ENCODE results near the gene IRF2BP2.
"Not testable (repeated sequence)": the region's sequence is repeated elsewhere in the genome, so short reads cannot be mapped to it uniquely, and the experiment has no call there.

IRF2BP2 gene

GRCh38 chr1:234600418-234601281 is 9.3 kb downstream of the IRF2BP2 start:
- no peak for DNase-seq (ENCODE audit: low read depth)

DNA sequence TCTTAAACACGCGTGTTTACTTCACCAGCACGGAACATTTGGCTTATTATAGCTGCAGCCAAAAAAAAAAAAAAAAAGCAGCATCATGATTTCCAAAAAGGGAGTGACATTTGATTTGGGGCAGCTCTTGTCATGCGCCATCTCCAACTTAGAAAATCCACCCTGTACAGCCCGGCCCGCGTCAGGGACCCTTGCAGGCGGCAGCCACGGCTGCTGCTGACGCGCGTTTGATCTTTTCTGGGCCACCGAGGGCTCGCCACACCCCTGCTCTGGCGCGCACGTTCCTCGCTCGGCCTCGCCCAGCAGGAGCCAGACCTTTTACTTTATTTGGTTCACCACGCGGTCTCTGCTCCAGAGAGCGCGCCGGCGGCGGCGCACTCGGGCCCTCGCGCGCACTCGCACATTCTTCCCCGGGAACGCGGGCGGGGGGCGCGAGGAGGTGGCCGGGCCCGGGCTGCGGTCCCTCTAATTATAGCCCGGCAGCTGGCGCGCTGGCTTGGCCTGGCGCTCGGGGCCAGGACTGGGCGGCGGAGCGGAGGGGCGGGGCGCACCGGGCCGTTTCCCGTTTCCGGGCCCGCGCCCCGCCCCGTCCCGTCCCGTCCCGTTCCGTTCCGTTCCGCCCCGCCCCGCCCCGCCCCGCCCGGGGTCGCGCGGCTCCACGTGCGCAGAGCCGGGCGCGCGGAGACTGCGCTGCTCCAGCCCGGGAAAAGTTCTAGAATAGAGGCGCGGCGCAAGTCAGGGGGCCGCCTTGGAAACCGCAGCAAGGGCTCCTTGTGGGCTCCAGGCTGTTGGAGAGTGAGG is 10.2 kb downstream of the IRF2BP2 start:
- DNase-seq (ENCODE audit: low read depth) = no peak

- no peak for DNase-seq (ENCODE audit: low read depth)
Observed at GRCh38 chr1:234598974-234599616, 10.9 kb downstream of the IRF2BP2 start.

DNA sequence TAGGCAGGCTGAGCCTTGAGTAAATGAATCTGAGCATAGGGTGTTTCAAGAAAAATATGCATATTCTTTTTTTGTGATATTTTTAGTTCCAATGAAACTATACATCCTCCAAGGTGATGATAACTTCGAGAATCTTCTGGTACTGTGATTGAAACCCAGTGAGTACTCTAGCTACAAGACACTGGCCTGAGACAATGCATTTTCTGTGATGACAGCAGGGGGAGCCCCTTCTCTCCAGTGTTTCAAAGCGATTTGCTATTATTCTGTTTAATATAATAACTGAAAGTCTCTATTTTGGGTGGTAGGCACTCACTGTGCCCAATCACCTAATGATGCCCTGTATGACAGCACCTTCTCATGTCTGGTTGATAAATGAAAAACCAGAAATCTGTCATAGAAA is 12.1 kb downstream of the IRF2BP2 start:
- DNase-seq (ENCODE audit: low read depth) = no peak

DNA sequence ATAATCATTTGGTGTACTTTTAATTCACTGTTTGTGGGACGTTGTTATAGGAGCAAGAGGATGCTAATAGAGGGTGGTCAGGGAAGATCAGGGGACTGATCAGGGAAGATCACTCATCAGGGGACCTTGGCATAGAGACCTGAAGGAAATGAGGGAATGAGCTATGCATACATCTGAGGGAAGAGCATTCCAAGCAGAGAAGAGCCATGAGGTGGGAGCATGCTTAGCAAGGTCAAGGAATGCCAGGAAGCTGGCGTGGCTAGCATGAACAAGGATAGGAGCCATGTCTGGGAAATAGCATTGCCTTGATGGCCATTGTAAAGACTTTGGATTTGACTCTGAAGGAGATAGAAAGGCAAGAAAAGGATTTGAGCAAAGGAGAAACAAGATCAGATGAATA is 14.1 kb downstream of the IRF2BP2 start:
- DNase-seq (ENCODE audit: low read depth) = no peak

- DNase-seq (ENCODE audit: low read depth) = not testable (repeated sequence)
Observed at GRCh38 chr1:234594575-234594974, 15.4 kb downstream of the IRF2BP2 start.

DNA sequence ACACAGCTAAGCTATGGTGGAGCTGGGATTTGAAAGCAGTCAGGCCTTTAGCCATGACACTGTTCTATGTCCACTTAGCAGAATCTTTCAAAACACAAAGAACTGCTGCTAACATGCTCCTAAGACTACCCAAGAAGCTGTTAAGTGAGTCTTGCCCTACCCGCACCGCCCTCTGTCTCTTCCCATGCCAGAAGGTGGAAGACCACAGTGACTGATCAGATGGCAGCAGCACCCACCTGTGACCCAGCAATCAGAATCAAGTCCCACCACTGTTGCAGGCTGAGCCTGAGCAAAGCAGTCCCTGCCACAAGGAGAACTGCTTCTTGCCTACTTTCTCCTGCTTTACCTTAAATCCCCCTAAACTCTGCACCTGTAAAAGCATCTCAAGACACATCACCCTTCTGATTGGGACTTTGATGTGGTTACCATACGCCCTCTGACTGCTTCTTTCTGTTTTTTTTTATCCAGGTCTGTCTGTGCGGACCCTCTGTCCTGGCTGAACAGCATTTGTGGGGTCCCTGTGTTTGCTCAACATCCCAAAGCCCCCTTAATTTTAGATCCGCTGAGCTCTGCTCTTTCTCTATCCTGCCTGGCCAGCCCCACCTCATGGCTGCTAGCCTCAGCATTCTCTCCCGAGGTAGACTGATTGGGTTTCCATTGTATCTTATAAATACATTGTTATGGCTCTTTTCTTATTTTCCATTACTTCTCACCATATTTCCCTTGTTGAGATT is 16.0 kb downstream of the IRF2BP2 start:
- DNase-seq (ENCODE audit: low read depth) = no peak

DNA sequence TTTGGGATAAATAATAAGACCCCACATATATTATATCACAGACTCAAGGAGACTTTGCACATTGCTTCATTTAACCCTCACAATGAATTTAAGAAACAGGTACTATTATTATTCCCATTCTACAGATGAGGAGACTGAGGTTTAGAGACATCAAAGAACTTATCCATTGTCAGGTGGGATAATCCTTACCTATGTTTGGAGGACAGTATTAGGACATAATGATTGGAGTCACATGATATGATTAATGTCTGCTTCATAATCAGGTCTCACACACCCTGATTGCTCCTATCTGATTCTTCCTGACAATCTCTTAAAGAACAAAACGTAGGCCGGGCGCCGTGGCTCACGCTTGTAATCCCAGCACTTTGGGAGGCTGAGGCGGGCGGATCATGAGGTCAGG is 16.9 kb downstream of the IRF2BP2 start:
- DNase-seq (ENCODE audit: low read depth) = no peak

- no peak for DNase-seq (ENCODE audit: low read depth)
Observed at GRCh38 chr1:234592240-234592639, 17.7 kb downstream of the IRF2BP2 start.

DNA sequence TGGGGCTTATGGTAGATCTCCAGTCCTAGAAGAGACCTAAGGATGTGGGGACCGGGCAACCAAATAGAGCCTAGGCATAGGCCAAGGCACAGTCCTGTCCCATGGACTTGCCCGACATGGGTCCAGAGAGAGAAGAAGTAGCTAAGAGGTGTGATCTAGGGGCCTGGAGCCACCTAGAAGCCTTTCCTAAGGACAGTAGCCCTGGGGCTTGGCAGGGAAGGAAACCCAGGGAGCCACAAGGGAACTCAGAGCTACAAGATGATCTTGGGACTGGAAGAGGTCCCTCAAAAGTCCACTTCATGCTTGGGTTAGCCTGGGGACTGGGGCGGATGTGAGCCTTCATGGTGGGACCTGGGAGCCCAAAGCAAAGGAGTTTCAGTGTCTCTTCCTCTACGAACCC is 18.8 kb downstream of the IRF2BP2 start:
- no peak for DNase-seq (ENCODE audit: low read depth)

- no peak for DNase-seq (ENCODE audit: low read depth)
Observed at GRCh38 chr1:234589854-234590620, 19.9 kb downstream of the IRF2BP2 start.

DNA sequence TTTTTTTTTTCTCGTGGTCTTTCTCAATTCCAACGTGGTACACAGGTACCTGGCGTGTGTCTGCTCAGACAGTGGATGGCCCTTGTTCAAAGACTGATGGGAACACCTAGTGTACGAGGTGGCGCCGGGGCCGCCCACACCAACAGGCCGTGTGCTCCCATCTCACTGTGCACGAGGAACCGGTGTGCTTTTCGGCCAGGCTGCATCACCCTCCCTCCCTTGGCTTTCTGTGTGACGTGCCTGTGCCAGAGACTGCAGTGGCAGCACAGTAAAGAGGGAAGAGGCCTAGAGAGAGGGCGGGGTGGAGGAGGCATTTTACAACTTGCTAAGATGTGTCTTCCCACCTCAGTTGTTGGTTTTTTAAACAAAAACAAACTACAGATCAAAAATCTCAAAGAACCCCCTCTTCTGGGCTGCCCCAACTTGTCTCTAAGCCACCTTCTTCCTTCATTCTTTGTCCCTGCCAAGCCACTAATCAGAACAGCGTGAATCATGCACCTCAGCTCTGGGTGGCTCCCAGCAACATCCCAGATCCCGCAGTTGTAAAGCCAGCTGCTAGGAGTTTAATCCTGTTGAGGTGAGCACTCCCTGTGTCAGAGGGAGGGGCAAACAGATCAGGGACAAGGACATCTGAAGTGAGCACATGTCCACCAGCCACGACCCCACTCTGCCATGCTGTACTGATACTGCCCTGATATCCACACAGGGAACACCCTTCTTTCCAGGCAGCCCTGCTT is 20.7 kb downstream of the IRF2BP2 start:
- no peak for DNase-seq (ENCODE audit: low read depth)

GRCh38 chr1:234588386-234588785 is 21.6 kb downstream of the IRF2BP2 start:
- DNase-seq (ENCODE audit: low read depth) = no peak

DNA sequence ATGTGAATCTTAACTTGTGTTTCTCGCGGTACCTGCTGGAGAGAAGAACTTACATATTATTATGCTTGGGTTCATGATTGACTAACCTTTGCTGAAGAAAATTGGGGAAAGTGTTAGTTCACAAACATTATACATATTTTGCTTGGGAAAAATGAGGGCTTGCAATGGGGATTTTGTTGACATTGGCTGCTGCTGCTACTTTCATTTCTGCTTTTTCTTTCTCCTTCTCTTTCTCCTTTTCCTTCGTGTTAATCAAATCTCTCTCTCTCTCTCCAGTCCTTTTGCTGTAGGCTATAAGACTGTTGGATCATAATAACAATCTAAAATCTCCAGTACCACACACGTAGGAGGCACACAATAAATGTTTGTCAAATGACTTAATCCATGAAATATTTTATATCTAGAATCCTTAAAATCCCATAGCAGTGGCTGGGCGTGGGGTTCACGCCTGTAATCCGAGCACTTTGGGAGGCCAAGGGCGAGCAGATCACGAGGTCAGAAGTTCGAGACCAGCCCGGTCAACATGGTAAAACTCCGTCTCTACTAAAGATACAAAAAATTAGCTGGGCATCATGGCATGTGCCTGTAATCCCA is 23.0 kb downstream of the IRF2BP2 start:
- DNase-seq (ENCODE audit: low read depth) = no peak

DNA sequence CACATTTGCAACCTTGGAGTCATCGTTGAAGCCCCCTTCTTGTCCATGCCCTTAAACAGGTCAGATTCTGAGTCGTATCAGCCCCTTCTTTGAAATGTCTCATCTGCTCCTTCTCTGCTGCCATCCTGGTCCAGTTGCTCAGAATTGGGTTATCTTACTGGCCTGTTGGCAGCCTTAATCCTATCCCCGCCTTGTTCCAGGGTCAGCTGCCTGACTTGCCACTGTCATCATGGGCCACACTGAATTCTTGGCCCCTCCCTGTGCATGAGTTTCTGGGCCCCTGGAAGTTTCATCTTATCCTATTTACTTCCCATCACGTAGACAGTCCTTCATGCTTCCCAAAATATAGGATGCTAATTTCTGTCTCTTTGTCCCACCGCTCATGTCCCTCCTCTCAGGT is 23.7 kb downstream of the IRF2BP2 start:
- no peak for DNase-seq (ENCODE audit: low read depth)

- no peak for DNase-seq (ENCODE audit: low read depth)
Observed at GRCh38 chr1:234585330-234586055, 24.5 kb downstream of the IRF2BP2 start.

DNA sequence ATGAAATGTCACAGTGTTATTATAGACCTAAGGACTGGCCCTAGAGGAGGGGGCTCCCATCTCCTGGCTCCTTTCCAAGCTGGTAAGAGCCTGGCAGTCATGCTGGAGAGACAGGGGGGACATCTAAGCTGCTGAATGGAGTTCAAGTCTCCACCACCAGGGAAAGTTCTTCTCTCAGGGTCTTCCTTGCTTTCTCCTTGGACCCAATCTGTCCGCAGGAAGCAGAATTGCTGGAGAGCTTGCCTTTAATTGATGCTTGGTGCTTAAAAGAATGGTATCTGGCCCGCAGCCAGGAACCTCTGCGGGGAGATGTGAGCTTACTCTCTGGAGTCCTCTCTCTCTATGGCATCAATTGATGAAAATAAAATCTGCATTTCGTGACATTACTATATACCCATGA is 25.1 kb downstream of the IRF2BP2 start:
- no peak for DNase-seq (ENCODE audit: low read depth)

- no peak for DNase-seq (ENCODE audit: low read depth)
Observed at GRCh38 chr1:234584420-234584805, 25.6 kb downstream of the IRF2BP2 start.

DNA sequence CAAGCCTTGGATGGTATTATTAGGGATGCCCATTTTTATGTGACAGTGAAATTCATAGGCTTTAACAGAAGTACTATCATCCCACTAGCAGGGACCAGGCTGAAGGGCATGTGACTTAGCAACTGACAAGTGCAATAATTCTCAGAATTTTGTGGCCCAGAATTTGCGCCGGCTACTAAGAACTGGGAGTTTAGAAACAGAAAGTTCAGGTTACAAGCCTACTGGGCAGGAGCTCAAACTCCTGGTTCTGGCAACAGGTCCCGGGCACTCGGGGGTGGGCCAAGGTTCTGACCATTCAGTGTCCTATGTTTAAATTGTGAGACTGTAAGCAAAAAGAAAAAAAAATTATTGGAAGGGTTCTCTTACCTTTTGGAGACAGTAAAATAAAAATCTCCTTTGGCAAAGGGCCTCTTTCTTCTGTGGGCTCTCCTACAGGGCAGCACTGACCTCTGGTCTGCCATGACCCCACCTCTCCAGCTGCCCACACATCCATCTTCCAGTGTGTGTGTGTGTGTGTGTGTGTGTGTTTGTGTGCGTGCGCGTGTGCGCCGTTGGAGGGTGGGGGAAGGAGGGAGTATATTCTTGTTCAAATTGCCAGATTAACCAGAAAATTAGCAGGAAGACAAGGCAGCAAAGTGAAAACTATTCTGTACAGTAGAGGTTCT is 26.1 kb downstream of the IRF2BP2 start:
- no peak for DNase-seq (ENCODE audit: low read depth)
